ENCODE data around the gene DEFB119. TPM values are rescaled to one million over a fixed set of nuclear protein-coding genes. Genes with fewer than 3 reads are reported as not detected.

Gene DEFB119
- not detected in 2 replicates for total RNA-seq

DNA sequence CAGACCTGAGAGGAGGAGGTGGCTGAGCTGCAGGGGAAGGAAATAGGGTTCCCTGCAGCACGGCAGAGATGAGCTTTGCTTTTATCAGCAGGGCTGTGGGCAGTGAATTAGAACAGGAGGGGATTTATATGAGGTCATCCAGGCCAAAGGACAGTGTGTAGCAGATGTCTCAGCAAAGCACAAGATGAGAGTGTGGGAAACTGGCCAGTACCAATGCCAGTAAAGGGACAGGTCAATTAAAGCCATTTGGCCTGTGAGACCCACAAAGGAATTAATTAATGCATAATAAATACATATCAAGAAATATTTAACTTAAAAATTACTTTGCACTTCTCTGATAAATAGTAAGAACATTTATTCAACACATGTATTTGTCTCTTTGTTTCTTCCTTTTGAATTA, at the start of gene DEFB119:
DEFB119 (minus strand) TSS at position 101 of the 400 bp plus-strand sequence. CDS start 107 bp downstream, outside the sequence.

GRCh38 chr20:31406115-31406514, 15.7 kb upstream of the DEFB119 start, which contains the start of gene DEFB121:
DEFB121 (minus strand) TSS chr20:31406215; CDS start chr20:31406152, 63 bp downstream.

GRCh38 chr20:31368301-31368700, 22.1 kb downstream of the DEFB119 start, which contains the start of gene DEFB118:
DEFB118 (plus strand) TSS chr20:31368601; CDS start chr20:31368651, 50 bp downstream.

Small RNAs within 50 kb of the gene (small RNA-seq; reads per million reads assigned to genes)
- gene DEFB117 (not detected), gene RF00561 (not detected), gene RNA5SP480 (not detected)

Other genes with a start within 250 kb of the DEFB119 start
- gene DEFB115, start 132.9 kb downstream of the DEFB119 start, total RNA-seq, result not detected in 2 replicates
- not detected in 2 replicates for gene DEFB116, start 82.0 kb downstream of the DEFB119 start, total RNA-seq
- not detected in 2 replicates for gene DEFB118, start 22.0 kb downstream of the DEFB119 start, total RNA-seq
- gene DEFB121, start 15.6 kb upstream of the DEFB119 start, total RNA-seq, result not detected in 2 replicates
- gene DEFB123, start 50.0 kb upstream of the DEFB119 start, total RNA-seq, result not detected in 2 replicates
- gene DEFB124, start 84.5 kb upstream of the DEFB119 start, total RNA-seq, result not detected in 2 replicates
- gene REM1, start 84.7 kb upstream of the DEFB119 start, total RNA-seq, result not detected in 2 replicates
- 112 and 125 TPM in 2 replicates for gene HM13, start 123.9 kb upstream of the DEFB119 start, total RNA-seq
- 54.2 and 75.0 TPM in 2 replicates for gene ID1, start 214.7 kb upstream of the DEFB119 start, total RNA-seq
- not detected in 2 replicates for gene COX4I2, start 247.3 kb upstream of the DEFB119 start, total RNA-seq

Data from subcutaneous preadipocyte (primary cell).